ES-I3 (cell line): Measurements from ENCODE around the gene DIP2C.

Experiments used
- H3K36me3 ChIP-seq: 2 replicates; pipeline ENCODE4 v1.6.1; 2013; ENCODE audit warnings: mild to moderate bottlenecking, low read length, control low read depth, moderate library complexity; ENCODE audit not compliant: insufficient read depth
- H3K4me1 ChIP-seq: 2 replicates; pipeline ENCODE4 v1.6.1; 2013; ENCODE audit warnings: mild to moderate bottlenecking, control low read depth, low read length; ENCODE audit not compliant: insufficient read depth
- H3K9ac ChIP-seq: 2 replicates; pipeline ENCODE4 v1.6.1; 2013; ENCODE audit warnings: low read depth, mild to moderate bottlenecking, low read length, moderate library complexity
- H3K9me3 ChIP-seq: 2 replicates; pipeline ENCODE4 v1.6.1; 2013; ENCODE audit warnings: mild to moderate bottlenecking, low read length, moderate library complexity; ENCODE audit not compliant: control insufficient read depth, insufficient read depth

The DIP2C gene

GRCh38 chr10:630581-631073, 58.8 kb downstream of the DIP2C start:
- Histone ChIP-seq H3K36me3 (no peaks in the 10 kb centered on the region), H3K9ac (no peak overlapping the region), H3K4me1 (peaks cover 5% of the 10 kb centered on the region), H3K9me3 (no peaks in the 10 kb centered on the region)

- Histone ChIP-seq H3K9ac (no peak overlapping the region), H3K9me3 (no peaks in the 10 kb centered on the region), H3K36me3 (no peaks in the 10 kb centered on the region), H3K4me1 (peaks cover 12% of the 10 kb centered on the region)
These were observed 60.1 kb downstream of the DIP2C start for GRCh38 chr10:629186-629998.

GRCh38 chr10:628386-629045, 61.0 kb downstream of the DIP2C start:
- Histone ChIP-seq H3K9ac (no peak overlapping the region), H3K4me1 (peaks cover 19% of the 10 kb centered on the region), H3K9me3 (no peaks in the 10 kb centered on the region), H3K36me3 (no peaks in the 10 kb centered on the region)

GRCh38 chr10:627032-627992, 62.2 kb downstream of the DIP2C start:
- Histone ChIP-seq H3K9ac (no peak overlapping the region), H3K4me1 (peaks cover 19% of the 10 kb centered on the region), H3K36me3 (no peaks in the 10 kb centered on the region), H3K9me3 (no peaks in the 10 kb centered on the region)

GRCh38 chr10:625751-626711, 63.4 kb downstream of the DIP2C start:
- no peaks in the 10 kb centered on the region for H3K36me3 ChIP-seq
- H3K9me3 ChIP-seq: no peaks in the 10 kb centered on the region
- peaks cover 19% of the 10 kb centered on the region for H3K4me1 ChIP-seq
- no peak overlapping the region for H3K9ac ChIP-seq

GRCh38 chr10:625333-625696, 64.2 kb downstream of the DIP2C start:
- Histone ChIP-seq H3K36me3 (no peaks in the 10 kb centered on the region), H3K9ac (no peak overlapping the region), H3K9me3 (no peaks in the 10 kb centered on the region), H3K4me1 (peaks cover 19% of the 10 kb centered on the region)

- H3K4me1 ChIP-seq: peaks cover 19% of the 10 kb centered on the region
- H3K9me3 ChIP-seq: no peaks in the 10 kb centered on the region
- H3K9ac ChIP-seq: no peak overlapping the region
- H3K36me3 ChIP-seq: no peaks in the 10 kb centered on the region
These were observed 64.7 kb downstream of the DIP2C start for GRCh38 chr10:624605-625332.

- H3K4me1 ChIP-seq: peaks cover 19% of the 10 kb centered on the region
- H3K9me3 ChIP-seq: no peaks in the 10 kb centered on the region
- no peaks in the 10 kb centered on the region for H3K36me3 ChIP-seq
- H3K9ac ChIP-seq: no peak overlapping the region
These were observed 65.2 kb downstream of the DIP2C start for GRCh38 chr10:624312-624604.

GRCh38 chr10:623477-624311, 65.8 kb downstream of the DIP2C start:
- Histone ChIP-seq H3K4me1 (peaks cover 19% of the 10 kb centered on the region), H3K9me3 (no peaks in the 10 kb centered on the region), H3K9ac (no peak overlapping the region), H3K36me3 (no peaks in the 10 kb centered on the region)

- Histone ChIP-seq H3K36me3 (no peaks in the 10 kb centered on the region), H3K9me3 (no peaks in the 10 kb centered on the region), H3K9ac (no peak overlapping the region), H3K4me1 (peaks cover 19% of the 10 kb centered on the region)
These were observed 66.5 kb downstream of the DIP2C start for GRCh38 chr10:623014-623413.

GRCh38 chr10:621981-622740, 67.3 kb downstream of the DIP2C start:
- Histone ChIP-seq H3K9ac (no peak overlapping the region), H3K36me3 (no peaks in the 10 kb centered on the region), H3K9me3 (no peaks in the 10 kb centered on the region), H3K4me1 (peaks cover 19% of the 10 kb centered on the region)

- peaks cover 19% of the 10 kb centered on the region for H3K4me1 ChIP-seq
- no peak overlapping the region for H3K9ac ChIP-seq
- H3K36me3 ChIP-seq: no peaks in the 10 kb centered on the region
- H3K9me3 ChIP-seq: no peaks in the 10 kb centered on the region
These were observed 68.0 kb downstream of the DIP2C start for GRCh38 chr10:621513-621912.
